BE2C (cell line): ENCODE data around the gene ZC3H12C.
A peak's percentile ranks its signal among the peaks of the same experiment; 100 is the strongest.
"Not testable (repeated sequence)": the region's sequence is repeated elsewhere in the genome, so short reads cannot be mapped to it uniquely, and the experiment has no call there.

Experiments
- DNase-seq: peaks from one replicate; pipeline ENCODE4 v3.0.0-alpha.2; 2020
- H3K27me3 ChIP-seq: fragments of 250-450 bp; sonication (Bioruptor Pico); 2 replicates; pipeline ENCODE4 v1.5.1; 2020; ENCODE audit warnings: mild to moderate bottlenecking
- H3K36me3 ChIP-seq: fragments of 250-450 bp; sonication (Bioruptor Pico); 2 replicates; pipeline ENCODE4 v1.5.1; 2020; ENCODE audit warnings: mild to moderate bottlenecking
- H3K4me1 ChIP-seq: fragments of 250-450 bp; sonication (Bioruptor Pico); 2 replicates; pipeline ENCODE4 v1.5.1; 2020
- H3K4me3 ChIP-seq: 2 replicates; pipeline ENCODE4 v1.5.1; 2011; ENCODE audit warnings: low read depth, low read length
- H3K9me3 ChIP-seq: fragments of 250-450 bp; sonication (Bioruptor Pico); 2 replicates; pipeline ENCODE4 v1.5.1; 2020
- TF ChIP-seq, protein P1 (sequence below): IDR thresholded peaks from 2 replicates; pipeline ENCODE4 v1.5.1; 2012; ENCODE audit warnings: mild to moderate bottlenecking, low read depth, low read length

ZC3H12C gene

DNA sequence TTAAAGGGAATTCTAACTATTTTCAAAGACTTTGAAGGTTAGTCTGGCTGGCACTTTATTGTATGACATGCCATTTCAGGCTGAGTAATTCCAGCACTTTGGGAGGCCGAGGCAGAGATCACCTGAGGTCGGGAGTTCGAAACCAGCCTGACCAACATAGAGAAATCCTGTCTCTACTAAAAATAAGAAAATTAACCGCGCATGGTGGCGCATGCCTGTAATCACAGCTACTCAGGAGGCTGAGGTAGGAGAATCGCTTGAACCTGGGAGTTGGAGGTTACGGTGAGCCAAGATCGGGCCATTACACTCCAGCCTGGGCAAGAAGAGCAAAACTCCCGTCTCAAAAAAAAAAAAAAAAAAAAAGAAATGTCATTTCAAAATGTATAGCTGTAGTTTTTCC lies 107.6 kb downstream of the ZC3H12C start:
- no peak overlapping the region for H3K4me3 ChIP-seq
- H3K4me1 ChIP-seq: no peaks in the 10 kb centered on the region
- no peaks in the 10 kb centered on the region for H3K36me3 ChIP-seq
- DNase-seq: no peak
- H3K9me3 ChIP-seq: no peaks in the 10 kb centered on the region
- H3K27me3 ChIP-seq: no peaks in the 10 kb centered on the region
- TF ChIP-seq, protein P1, sequence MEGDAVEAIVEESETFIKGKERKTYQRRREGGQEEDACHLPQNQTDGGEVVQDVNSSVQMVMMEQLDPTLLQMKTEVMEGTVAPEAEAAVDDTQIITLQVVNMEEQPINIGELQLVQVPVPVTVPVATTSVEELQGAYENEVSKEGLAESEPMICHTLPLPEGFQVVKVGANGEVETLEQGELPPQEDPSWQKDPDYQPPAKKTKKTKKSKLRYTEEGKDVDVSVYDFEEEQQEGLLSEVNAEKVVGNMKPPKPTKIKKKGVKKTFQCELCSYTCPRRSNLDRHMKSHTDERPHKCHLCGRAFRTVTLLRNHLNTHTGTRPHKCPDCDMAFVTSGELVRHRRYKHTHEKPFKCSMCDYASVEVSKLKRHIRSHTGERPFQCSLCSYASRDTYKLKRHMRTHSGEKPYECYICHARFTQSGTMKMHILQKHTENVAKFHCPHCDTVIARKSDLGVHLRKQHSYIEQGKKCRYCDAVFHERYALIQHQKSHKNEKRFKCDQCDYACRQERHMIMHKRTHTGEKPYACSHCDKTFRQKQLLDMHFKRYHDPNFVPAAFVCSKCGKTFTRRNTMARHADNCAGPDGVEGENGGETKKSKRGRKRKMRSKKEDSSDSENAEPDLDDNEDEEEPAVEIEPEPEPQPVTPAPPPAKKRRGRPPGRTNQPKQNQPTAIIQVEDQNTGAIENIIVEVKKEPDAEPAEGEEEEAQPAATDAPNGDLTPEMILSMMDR: no peak

DNA sequence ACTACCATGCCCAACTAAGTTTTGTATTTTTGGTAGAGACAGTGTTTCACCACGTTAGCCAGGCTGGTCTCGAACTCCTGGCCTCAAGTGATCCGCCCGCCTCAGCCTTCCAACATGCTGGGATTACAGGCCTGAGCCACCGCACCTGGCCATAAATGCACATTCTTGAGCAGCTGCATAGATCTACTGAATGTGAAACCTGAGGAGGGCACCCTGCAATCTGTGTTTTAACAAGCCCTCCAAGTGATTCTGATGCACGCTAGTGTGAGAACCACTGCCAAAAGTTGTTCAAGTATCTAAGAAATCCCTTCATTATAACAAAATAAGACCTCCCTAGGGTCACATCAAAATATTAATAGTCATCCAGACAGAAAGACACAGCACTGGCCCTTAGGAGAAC lies 113.9 kb downstream of the ZC3H12C start:
- DNase-seq: no peak
- TF ChIP-seq, protein P1: no peak
- Histone ChIP-seq H3K9me3 (no peaks in the 10 kb centered on the region), H3K4me3 (no peak overlapping the region), H3K27me3 (no peaks in the 10 kb centered on the region), H3K36me3 (no peaks in the 10 kb centered on the region), H3K4me1 (no peaks in the 10 kb centered on the region)

- not testable (repeated sequence) for H3K27me3 ChIP-seq, H3K36me3 ChIP-seq, DNase-seq, H3K4me1 ChIP-seq, H3K9me3 ChIP-seq
- H3K4me3 ChIP-seq: peak overlapping the region; percentile 26
Measured at GRCh38 chr11:110208678-110209312, 115.6 kb downstream of the ZC3H12C start.

- not testable (repeated sequence) for DNase-seq, H3K36me3 ChIP-seq, H3K4me1 ChIP-seq, H3K27me3 ChIP-seq, H3K9me3 ChIP-seq
- peak overlapping the region; percentile 26 for H3K4me3 ChIP-seq
Measured at GRCh38 chr11:110209313-110209694, 116.1 kb downstream of the ZC3H12C start.

DNA sequence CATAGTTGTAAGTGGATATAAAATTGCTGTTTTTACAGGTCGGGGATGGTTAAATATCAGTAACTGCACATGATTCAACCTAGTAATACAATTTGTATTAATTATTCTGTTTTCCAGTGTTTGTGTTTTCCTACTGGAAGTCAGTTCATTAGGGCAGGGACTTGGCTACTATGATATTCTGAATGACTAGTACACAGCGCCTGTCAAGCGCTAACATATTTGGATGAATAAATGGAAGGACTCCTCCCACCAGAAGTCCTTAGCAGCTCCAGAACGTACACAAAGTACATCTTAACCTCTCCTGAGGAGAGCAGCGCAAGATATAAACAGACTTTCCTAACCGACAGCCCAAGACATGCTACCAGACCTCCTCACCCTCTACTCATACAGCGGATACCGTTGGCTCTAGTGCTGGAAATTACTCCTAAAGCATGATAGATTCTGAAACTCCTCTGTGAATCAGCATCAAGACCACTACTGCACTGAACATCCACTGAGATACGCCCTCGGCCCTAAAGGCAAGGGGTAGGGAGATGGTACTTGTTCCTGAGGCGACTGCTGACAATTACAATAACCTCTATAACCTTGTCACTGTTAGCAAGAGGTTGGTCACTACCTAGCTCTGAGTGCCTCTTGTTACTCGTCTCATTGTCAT lies 124.2 kb downstream of the ZC3H12C start:
- Histone ChIP-seq H3K36me3 (no peaks in the 10 kb centered on the region), H3K9me3 (no peaks in the 10 kb centered on the region), H3K27me3 (no peaks in the 10 kb centered on the region), H3K4me1 (no peaks in the 10 kb centered on the region), H3K4me3 (no peak overlapping the region)
- TF ChIP-seq, protein P1: no peak
- no peak for DNase-seq

DNA sequence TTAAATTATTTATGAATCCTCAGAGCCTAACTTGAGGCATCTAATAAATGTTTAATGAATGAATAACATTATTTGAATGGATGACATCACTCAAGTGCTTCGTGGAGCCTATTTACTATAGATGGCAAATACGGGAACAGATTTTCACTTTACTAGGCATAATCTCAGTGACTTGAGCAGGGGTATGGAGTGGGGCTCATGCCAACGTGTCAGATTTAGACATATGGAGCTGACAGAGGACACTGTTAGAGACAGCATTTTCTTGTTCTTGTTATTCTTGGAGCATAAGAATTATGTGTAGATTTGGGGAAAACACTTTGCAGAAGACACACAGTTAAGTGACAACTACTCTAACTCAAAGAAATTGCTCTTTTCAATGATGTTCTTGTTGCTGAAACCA lies 124.7 kb downstream of the ZC3H12C start:
- TF ChIP-seq, protein P1: no peak
- Histone ChIP-seq H3K9me3 (no peaks in the 10 kb centered on the region), H3K4me3 (no peak overlapping the region), H3K27me3 (no peaks in the 10 kb centered on the region), H3K36me3 (no peaks in the 10 kb centered on the region), H3K4me1 (no peaks in the 10 kb centered on the region)
- DNase-seq: no peak

DNA sequence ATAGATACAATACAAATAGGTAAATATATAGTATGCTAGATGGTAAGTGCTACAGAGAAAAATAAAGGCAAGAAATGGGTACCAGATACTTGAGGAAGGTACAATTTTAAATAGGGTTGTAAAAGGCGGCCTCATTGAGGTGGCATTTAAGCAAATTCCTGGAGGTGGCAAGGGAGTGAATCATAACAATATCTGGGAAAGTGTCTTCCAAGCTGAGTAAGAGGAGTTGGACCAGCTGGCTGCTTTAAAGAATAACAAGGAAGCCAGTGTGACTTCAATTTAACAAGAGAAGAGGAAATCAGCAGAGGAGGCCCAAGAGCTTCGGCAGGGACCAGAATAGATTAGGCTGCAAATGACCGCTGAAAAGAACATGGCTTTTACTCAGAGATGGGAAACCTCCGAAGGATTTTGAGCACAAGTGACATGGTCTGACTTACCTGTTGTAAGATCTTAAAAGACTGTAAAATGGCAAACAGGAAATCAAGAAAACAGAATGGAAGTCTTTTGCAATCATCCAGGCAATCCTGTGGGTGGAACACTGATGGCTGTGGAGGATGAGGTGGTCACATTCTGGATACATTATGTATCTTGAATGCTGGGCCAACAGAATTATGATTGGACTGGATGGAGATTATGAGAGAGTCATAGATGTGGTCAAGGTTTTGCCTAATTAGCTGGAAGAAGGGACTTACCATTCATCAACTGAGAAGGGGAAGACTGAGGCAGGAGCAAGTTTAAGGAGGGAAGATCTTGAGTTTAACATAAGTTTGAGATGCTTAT lies 126.0 kb downstream of the ZC3H12C start:
- H3K4me1 ChIP-seq: no peaks in the 10 kb centered on the region
- H3K9me3 ChIP-seq: no peaks in the 10 kb centered on the region
- H3K36me3 ChIP-seq: no peaks in the 10 kb centered on the region
- DNase-seq: no peak
- no peak overlapping the region for H3K4me3 ChIP-seq
- TF ChIP-seq, protein P1: no peak
- H3K27me3 ChIP-seq: no peaks in the 10 kb centered on the region
